HG03060 (cell line): Measurements from ENCODE around the gene TSEN15.

Experiments
- ATAC-seq: cut with Tn5 transposase; IDR thresholded peaks from one replicate; pipeline ENCODE4 v1.9.1; 2021; ENCODE audit warnings: low read depth, moderate number of reproducible peaks; ENCODE audit not compliant: unreplicated experiment

Gene TSEN15

DNA sequence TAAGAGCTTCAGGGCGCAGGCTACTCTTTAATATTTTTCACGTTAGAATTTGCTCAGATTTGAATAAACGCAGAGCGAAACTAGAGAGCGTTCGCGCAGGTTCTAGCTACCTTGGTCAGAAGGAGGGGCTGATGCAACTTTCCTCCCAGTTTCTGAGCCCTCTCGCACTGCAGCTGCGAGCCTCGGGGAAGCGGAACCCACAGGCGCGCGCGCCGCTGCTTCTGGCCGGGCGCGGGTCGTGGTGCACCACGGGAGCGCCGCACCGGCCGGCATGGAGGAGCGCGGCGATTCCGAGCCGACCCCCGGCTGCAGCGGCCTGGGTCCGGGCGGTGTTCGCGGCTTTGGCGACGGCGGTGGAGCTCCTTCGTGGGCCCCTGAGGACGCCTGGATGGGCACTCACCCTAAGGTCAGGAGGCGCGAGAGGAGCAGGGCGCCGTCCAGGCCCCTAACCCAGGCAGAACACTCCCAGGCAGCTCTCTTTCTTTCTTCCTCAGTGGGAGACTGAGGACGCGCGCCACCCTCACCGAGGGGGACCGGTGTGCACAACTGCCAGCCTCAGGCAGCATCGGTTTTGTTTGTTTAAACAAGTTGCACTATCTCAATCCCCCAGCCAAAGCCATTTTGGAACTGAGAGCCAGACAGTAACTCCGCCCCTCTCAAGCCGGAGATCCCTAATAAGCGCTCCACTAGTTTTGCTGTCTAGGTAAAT, at the start of gene TSEN15:
Gene TSEN15 (plus strand): TSS at position 246 of the 709 bp plus-strand sequence. CDS start 26 bp downstream, at position 272.
- ATAC-seq = peak; percentile 75

DNA sequence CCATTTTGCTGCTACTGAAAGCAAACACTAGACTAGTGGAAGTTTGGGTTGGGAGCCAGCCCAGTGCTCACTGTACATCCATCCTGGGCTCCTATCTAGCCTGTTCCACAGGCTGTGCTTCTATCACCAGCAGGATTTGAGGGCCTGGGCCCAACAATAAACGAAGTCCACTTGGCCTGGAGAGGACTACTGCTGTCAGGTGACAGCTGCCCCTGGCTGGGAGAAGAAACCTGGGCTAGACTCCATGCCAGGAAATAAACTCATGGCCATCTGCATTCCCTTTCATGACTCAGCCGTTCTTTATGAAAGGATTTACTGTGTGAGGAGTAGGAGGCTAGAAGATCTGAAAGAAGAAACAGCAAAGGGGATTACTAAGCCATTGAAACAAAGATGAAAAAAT, 49.5 kb upstream of the TSEN15 start:
- ATAC-seq = no peak

DNA sequence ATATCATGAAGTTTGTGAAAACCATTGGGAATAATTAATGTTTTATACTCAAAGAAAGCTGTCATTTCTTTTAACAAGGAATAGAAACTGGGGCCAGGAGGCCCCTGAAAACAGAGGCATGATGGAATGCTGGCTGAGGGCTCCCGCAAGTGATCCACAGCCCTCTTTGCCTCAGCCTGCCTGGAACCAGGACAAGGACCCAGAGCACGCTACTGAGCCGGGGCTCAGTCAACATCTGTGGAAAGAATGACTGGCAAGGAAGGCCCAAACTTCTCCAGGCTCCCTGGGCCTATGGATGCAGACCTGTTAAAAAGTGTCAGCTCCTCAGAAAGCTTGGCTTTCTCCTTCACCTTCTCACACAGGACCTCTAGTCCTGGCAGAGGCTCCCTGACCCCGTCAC, 46.6 kb upstream of the TSEN15 start:
- ATAC-seq = no peak

DNA sequence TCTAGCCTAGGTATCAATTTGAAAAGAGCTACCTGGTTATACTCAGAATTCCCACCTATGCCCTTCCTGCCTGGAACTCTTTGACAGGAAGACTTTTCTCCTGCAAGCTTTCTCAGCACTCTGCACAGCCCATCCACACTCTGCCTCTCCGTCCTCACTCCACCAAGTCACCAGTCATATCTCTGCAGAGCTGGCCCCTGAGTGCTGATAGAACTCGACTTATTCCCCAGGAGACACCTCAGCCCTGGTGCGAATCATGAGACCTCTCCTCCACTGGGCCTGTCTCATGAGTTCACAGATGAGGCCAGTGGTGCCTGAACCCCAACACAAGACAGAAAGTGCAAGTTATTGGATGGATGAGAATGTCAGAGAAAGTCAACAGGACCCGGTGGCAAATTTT, 46.0 kb upstream of the TSEN15 start:
- ATAC-seq = no peak

DNA sequence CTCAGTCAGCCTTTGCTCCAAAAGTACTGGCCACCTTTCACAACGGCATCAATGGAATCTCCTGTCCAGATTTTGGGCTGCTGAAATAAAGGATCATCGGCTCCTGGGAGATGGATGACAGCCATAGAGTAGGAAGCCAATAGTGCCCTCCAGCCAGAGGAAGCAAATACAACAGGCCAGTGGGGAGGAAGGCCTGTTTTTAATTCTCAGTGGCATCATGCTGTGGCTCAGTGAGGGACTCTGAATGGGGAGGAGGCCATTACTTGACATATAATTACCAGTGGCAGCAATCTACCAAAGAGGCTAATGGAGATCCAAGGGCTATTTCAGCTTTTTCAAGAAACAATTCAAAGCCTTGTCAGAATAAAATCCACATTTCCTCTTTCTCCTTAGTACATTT, 40.7 kb upstream of the TSEN15 start:
- ATAC-seq = no peak

DNA sequence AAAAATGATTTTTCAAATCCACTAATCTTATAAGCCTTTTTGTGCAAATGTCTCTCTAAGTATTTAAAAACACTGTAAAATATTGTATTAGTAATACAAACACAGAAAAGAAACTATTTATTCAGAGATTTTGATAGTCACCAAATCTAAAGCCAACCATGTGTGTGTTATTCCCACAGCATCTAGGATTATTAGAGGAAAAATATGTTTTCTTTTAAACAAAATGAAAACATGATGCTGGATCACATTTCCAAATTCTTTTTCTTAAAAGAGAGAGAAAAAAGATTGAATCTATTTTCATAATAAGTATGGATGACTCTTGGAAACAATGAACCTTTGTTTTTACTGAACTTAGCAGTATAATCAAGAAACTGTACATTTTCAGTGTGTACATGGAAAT, 39.3 kb upstream of the TSEN15 start:
- ATAC-seq = no peak

DNA sequence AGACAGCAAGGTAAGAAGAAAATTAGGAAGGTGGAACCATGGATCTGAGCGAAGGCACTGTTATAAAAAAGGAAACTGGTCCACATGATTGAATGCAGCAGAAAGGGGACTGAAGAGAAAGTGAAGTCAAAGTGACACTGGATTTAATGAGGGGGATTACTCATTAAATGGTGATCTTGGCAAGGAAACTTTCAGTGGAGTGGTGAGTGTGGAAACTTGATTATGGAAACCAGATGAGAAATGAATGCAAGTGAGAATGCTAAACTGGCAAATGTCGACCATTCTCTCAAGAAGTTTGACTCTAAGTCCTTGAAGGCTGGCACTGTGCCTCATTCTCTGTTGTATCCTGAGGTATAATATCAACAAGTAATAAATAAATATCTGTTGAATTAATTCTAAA, 37.3 kb upstream of the TSEN15 start:
- ATAC-seq = no peak

DNA sequence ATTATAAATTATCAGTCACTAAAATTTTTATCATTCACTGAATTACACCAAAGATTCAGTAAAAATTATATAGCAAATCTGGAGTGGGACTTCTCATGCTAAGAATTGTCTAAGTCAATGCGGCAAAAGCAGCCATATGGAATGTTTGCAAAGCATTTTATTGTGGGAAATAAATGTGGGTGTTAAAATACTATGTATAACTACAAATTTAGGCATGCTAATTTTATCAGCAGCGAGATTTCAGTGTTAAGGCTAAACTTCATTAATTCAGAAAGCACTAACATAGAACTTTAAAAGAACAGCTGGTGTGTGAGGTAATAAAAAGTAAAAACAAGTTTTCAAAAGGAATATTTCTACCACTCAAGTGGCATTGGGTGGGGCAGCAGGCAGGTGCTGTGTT, 35.4 kb upstream of the TSEN15 start:
- no peak for ATAC-seq

DNA sequence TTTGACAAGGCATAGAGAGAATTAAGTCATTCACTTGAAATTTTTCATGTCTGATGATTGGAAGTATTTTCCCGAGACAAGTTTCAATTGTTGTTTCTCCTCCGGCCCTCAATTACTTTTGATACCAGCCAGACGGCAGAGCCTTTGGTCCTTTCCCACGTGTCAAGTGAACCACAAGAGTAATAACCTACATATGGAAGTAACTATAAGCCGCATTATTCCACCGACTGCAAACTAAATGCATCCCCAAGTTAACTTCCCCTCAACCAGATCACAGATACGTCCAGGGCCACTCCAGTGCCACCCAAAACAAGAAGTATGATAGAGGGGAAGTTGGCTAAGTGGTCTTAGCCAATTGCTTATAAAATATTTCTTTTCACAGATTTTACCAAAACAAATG, 34.2 kb upstream of the TSEN15 start:
- ATAC-seq = no peak

DNA sequence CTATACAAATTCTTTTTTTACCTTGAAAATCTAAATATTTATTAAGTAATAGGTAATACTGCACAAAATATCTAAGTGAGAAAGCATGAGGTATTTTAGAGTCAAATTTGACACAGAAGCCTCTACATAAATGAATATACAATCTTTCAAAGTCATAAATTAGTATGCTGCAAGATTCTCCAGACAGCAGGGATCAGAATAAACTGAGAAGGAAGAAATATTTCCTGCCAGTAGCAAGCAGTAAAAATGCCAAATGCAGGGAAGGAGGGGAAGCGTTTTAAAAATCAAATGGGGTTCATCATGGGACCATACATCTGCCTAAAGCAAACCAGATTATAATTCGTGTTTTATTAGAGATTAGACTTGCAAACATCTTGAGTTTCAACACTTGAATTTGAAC, 32.9 kb upstream of the TSEN15 start:
- no peak for ATAC-seq

DNA sequence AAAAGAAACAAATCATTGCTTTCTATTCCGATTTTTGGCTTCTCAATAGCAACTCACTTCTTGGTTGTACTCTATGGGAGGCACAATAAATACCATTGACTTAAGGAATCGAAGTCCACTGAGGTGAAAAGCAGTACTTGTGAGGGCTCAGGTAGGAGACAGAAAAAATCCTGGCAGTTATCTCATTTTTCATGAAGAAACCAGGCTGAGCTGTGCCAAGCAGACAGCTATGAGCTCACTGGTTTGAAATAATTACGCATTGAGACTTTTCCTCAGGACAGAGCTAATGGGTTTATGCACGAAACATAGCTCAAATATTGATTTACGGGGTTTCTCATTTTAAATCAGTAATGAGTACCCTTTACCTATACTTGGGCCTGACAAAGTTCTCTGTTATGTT, 32.5 kb upstream of the TSEN15 start:
- ATAC-seq = no peak

DNA sequence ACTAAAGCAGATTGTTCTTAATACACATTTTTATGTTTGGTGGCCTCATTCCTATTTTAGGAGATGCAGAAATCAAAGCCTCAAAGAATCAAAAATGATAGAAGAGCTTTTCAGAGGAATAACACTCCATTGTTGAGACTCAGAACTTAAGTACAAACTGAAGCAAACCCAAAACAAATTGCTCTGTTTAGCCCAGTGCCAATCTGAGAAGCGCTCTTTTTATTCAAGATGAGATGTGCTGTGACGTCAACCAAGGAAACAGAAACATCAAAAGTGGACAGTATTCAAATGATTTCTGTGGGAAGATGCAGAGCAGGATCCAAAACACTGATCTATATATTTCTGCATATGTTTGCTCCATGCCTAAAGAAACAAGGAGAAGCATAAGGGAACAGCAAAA, 32.0 kb upstream of the TSEN15 start:
- ATAC-seq = no peak

DNA sequence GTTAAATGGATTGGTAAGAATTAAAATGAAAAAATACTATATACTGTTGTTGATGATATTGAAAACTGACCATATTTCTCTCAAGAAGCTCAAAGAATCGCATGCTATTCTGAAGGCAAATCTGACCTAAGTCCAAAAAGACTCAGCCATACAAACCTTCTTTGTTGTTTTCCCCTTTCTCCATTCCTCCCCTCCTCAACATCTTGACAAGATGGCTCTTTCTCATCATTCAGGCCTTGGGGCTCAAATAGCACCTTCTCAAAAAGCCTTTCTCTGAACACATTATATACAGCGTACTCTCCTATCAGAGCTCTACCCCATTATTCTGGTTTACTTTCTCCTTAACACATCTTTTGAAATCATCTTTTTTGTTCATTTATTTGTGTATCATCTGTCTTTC, 31.2 kb upstream of the TSEN15 start:
- no peak for ATAC-seq

DNA sequence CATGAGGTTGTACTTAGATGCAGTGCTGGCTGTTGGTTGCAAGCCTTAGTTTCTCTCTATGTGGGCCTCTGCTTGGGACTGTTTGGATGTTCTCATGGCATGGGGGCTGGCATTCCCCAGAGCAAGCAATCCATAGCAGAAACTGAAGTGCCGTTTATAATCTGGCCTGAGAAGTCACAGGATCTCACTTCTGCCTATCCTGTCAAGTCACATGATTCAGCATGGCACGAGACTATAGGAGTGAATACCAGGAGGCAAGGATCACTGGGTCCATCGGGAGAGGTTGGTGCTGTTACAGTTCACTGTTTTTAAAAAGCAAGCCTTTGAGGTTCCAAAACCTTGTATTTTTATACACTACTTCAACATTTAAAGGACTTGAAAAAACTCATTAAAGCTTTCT, 30.7 kb upstream of the TSEN15 start:
- ATAC-seq = no peak

DNA sequence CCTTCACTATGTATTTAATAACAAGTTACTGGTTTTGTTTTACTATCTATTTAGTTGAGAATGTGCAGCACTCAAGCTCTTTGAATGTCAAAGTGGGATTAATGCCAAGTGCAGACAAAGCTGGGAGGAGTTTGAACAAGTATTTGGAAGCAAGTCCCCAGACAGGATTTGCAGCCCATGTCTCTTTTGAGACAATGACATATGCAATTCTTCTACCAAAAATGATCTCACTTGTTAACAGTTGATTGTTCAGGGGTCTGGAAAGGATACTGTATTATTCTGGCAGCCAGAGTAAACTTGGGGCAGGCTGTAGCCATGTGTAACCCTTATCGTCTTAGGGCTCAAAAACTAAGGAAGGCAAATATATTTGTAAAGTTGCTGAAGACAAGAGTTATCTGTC, 29.8 kb upstream of the TSEN15 start:
- ATAC-seq = no peak

DNA sequence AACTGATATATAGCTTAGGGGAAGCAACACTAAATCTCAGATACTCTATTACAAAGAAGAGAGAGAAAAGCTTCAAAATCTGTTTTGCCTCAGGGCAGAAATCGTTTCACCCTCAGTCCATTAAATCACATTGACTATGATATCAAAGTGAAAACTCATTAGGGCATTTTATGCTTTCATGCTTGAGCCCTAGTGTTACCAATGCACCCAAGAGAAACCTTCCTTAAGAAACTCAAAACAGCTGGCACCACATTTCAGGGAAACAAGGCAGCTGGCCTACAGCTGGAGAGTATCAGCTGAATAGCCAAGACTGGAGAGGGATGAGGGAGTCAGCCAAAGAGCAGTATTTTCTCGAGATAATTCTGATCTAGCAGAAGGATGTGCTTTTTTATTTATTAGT, 28.9 kb upstream of the TSEN15 start:
- no peak for ATAC-seq

DNA sequence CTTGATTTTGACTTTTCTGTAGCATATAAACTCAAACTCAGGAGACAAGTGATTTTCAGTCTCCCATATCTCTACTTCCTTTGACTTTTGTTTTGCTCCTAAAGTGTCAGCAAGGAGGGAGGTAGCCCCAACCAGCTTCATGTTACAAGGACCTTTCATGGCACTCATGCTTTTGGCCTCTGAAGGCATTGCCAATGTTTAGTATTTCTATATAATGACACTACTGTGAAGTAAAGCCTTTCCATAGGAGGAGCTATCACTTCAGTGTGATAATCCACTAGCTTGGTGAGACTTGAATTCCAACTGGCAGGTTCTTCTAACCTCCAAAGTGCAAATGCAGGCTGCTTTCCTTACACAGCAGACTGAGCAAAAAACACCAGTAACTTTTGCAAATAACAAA, 28.4 kb upstream of the TSEN15 start:
- ATAC-seq = no peak

DNA sequence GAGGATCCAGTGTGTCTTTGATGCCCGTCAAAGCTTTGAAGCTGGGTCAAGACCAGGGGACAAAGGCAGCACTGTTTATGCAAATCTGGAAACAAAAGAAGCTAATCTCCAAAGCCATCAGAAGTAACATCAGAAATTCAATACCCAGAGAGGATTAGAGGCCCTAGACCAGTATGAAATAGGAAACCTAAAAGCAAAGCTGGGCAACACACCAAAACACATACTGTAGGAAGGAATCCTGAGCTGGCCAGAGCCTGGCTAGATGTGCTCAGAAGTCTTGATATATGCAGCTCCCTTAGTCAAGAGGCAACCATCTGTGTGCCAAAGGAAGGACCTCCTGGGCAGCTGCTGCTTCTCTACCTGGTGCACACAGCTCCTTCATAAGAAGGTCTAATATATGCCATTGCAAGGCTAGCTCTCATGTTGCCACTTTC, 26.3 kb upstream of the TSEN15 start:
- no peak for ATAC-seq

DNA sequence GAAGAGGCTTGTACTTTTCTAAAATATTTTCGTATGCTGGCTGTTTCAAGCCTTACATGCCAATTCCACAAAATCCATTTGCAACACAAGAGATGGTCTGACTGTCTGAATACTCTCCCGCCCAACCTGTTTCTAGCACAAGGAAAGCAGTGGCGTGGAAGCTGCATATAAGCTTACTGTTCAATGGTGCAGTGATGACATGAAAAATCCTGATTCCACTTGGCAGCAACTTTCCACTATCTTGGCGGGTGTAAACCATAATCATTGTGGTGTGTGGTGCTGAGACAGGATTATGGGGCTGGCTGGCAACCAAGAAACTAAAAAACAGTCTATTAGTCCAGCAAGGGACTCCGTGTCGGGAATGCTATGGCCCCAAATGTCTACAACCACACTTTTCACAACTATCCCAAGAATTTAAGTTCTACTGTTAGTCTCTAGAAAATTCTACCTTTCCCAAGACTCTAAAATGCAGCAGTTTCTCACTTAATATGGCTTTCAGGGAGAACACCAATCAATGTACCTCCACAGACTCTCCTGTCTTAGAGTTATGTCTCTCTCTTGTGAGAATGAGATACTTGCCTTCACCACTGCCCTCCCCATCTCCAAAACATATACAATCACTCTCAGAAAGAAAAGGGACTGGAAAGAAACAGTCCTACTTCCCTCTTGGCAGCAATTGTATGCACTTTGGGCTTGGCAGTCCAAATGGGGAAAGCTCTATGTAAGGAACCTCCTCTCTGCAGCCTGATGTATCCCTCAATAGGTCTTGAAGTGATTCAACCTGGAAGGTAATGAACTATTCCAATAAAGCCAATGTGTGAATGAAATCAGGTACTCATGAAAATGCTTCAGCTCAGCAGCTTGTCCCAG, 23.5 kb upstream of the TSEN15 start:
- ATAC-seq = no peak

DNA sequence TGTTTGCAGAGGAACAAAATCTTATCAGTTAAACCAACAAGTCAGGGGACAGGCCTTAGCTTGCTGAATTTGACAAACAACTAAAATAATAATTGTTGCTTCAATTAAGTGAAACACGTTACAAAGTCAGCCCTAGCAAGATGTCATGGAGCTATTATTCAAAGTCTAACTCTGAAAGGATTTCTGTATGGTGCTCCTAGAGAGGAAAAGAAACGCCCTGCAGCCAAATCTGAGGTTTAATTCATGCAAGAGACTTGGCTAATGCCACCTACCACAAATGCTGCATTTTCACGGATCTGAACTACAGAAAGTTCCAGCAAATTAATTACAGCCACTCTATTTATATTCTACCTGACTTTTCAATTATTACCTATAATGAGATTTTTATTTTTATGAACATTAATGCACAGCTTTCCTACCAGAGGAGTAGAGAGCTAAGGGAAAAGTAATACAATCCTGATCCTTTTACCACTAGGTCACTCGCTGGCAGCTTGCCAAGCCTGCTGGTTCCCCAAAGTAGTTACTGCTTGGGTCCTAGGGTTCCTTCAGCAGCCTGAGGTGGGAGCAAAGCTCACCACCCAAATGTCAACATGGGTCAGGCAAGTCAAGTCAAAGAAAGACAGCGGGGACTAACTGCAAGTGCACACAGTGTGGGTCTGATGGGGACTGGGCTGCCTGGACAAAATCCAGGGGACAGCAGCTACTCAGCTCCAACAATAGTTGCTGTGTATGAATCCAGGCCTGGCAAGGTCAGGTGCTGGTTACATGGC, 22.5 kb upstream of the TSEN15 start:
- no peak for ATAC-seq

DNA sequence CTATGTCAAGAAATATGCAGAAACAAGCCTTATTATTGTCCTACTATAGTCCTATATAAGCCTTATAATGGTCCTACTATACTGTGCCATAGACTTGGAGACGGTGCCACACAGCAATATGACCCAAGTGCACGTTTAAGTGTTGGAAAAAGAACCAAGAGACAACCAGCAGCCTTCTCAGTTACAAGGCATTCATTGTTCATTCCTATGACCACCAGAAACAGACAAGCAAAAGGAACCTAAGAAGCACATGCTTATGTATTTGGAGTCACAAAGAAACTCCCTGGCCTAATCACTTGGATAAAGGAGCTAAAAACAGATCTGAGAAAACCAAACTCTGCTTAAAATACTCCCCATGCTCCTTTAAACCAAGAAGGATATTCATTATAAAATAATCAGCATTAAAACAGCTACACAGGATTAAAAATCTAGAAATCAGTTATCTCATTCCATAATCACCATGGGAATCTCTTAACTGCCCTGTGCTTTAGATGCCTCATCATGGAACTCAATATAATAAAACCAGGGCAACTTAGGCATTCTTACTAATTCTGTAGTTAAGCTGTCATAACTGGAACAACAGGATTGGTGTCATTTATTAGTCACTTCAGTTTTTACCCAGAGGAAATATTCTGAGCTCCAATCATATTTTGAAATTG, 21.0 kb upstream of the TSEN15 start:
- no peak for ATAC-seq
